Heart left ventricle (tissue), 16 donors: Measurements from ENCODE around the gene ING4. TPM values are rescaled to one million over a fixed set of nuclear protein-coding genes. Genes with fewer than 3 reads are reported as not detected.

Source experiments
- ATAC-seq, 4 donors: fragments of 200-7000 bp; cut with Tn5 transposase; one replicate each; pipeline ENCODE4 v1.9.1; 2020 to 2022; ENCODE audit warnings: moderate library complexity in 4 of 4, mild to moderate bottlenecking in 3 of 4, moderate number of reproducible peaks in 1 of 4
- DNase-seq, 5 donors: peaks; one replicate each; pipeline ENCODE4 v3.0.0-alpha.2; 2020
- H3K27ac ChIP-seq, 12 donors: fragments of 200-600 bp; sonication (generic) in 4 of 12; one replicate each; pipeline versions ENCODE4 v1.5.0 to v1.8.0; 2016 to 2022; ENCODE audit warnings: mild to moderate bottlenecking in 2 of 12
- H3K27me3 ChIP-seq, 9 donors: fragments of 200-600 bp; sonication (generic) in 2 of 9; one replicate each; pipeline versions ENCODE4 v1.5.1 to v1.8.0; 2016 to 2022; ENCODE audit warnings: mild to moderate bottlenecking in 3 of 9
- H3K36me3 ChIP-seq, 9 donors: fragments of 200-600 bp; sonication (generic) in 2 of 9; one replicate each; pipeline versions ENCODE4 v1.5.0 to v1.8.0; 2018 to 2022; ENCODE audit warnings: mild to moderate bottlenecking in 2 of 9
- H3K4me1 ChIP-seq, 12 donors: fragments of 200-600 bp; sonication (generic) in 4 of 12; one replicate each; pipeline versions ENCODE4 v1.5.0 to v1.8.0; 2016 to 2022; ENCODE audit warnings: mild to moderate bottlenecking in 3 of 12
- H3K4me3 ChIP-seq, 12 donors: fragments of 200-600 bp; sonication (generic) in 4 of 12; one replicate each; pipeline versions ENCODE4 v1.5.0 to v1.8.0; 2017 to 2022; ENCODE audit warnings: mild to moderate bottlenecking in 9 of 12, moderate library complexity in 4 of 12
- H3K9me3 ChIP-seq, 12 donors: fragments of 200-600 bp; sonication (generic) in 4 of 12; one replicate each; pipeline versions ENCODE4 v1.5.0 to v1.8.0; 2016 to 2022; ENCODE audit warnings: mild to moderate bottlenecking in 1 of 12
- POLR2A ChIP-seq, 2 donors: fragments of 450-650 bp; IDR thresholded peaks; one replicate each; pipeline ENCODE4 v1.6.1; 2017; ENCODE audit warnings: antibody characterized with exemption in 2 of 2, mild to moderate bottlenecking in 2 of 2, moderate library complexity in 2 of 2
- WGBS, 4 donors: extraction: QIAGEN DNeasy Blood & Tissue Kit in 2 of 4; methylation state at CpG; one replicate each; pipeline versions ENCODE4 v1.1.5 to v1.1.7; 2013 to 2018; 5-methylcytosine and 5-hydroxymethylcytosine counted together
- intact Hi-C, 10 donors: fragments of 100-400 bp; cut with DNase I; formaldehyde crosslinking; loops; one replicate each; pipeline versions ENCODE4 v1.11.1 to v1.14.2; 2022
- polyA plus RNA-seq, 2 donors: library from polyadenylated mRNA; stranded (reverse); fragments of 200-250 nt; gene quantifications; one replicate each; pipeline ENCODE4 v1.2.3, GENCODE V29; 2013
- total RNA-seq, 9 donors: library from RNA; depleted of rRNA in 2 of 9; stranded (reverse); fragments of >200 nt in 2 of 9; fragmentation: NEBNext Ultra II Directional in 3 of 9; extraction: Animal tissue kit (Norgen Biotek cat#: 25700) in 3 of 9; gene quantifications; one replicate each; pipeline versions ENCODE4 v1.1.0 to v1.2.4, GENCODE V29; 2016 to 2023
- TF ChIP-seq, protein P1 (sequence below), 12 donors: fragments of 200-600 bp; sonication (generic) in 4 of 12; IDR thresholded peaks; one replicate each; pipeline versions ENCODE4 v1.5.0 to v1.8.0; 2018 to 2022; ENCODE audit warnings: antibody characterized with exemption in 12 of 12, mild to moderate bottlenecking in 5 of 12
- donor health status: ischemic (EF 13 %, LVEDD 7.1; RV severe dilation, severe dysfunction).
- donor health status: healthy with polysubstance abuse.
- donor health status: DM: no; HTN: yes; CAD: no.
- donor health status: DM: no; HTN: no; CAD: no.
- donor health status: ischemic (EF 25% LVEDD 6.9; RV normal size, moderate dysfunction).
- donor health status: ischemic (EF 25% LVEDD 5.7; RV mildly dilated, moderate dysfunction).
- donor health status: healthy.
- donor health status: DM: yes; HTN: yes; CAD: no.
- donor health status: ischemic (EF 35%, LVEDD 5.7; RV mildly dilated, moderate dysfunction).
- donor health status: nonischemic (EF 11% LVEDD 7.7; RV severe dilation, severe dysfunction).
- donor health status: DM: yes; HTN: yes; CAD: no.
- donor health status: PGD.
- donor health status: ischemic (EF 29% LVEDD 5.4; RV normal size, mild dysfunction).
- donor health status: nonischemic (EF 23%, LVEDD 6.1; RV moderate dilation, normal function).

The ING4 gene
- total and polyA plus RNA-seq, 11 donors: 14.6 to 39.0 (median 23.6) TPM

DNA sequence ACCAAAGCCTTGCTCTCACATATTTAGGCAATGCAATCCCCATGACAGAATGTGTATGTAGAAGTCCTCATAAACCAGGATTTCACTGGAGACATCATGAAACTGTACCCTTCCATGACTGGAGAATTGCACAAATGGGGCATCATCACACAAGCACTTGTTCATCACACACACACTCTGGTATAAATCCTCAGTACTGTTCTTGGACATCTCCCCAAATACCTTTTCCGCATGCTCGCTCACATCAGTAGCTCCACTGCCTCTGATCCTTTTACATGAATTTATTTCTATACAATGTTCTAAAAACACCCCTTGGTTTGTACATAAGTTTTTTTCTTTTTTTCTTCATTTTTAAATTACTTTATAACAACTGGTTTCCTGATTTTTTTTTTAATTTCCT is 3.3 kb upstream of the ING4 start:
- DNase-seq (no peak), ATAC-seq (no peak)
- Histone ChIP-seq H3K9me3 (no peaks in the 10 kb centered on the region), H3K27me3 (no peaks in the 10 kb centered on the region), H3K27ac (no peak overlapping the region), H3K4me1 (peaks cover 0 to 21% (median 12%) of the 10 kb centered on the region in 12 donors), H3K36me3 (peaks cover 0 to 58% (median 50%) of the 10 kb centered on the region in 9 donors), H3K4me3 (no peak overlapping the region)
- WGBS, 4 donors: 91 to 99% (median 97%) methylated on average over 2 of the region's 2 CpGs
- no peak for TF ChIP-seq POLR2A (IDR thresholded peaks at IDR 0.05)
- TF ChIP-seq, protein P1, sequence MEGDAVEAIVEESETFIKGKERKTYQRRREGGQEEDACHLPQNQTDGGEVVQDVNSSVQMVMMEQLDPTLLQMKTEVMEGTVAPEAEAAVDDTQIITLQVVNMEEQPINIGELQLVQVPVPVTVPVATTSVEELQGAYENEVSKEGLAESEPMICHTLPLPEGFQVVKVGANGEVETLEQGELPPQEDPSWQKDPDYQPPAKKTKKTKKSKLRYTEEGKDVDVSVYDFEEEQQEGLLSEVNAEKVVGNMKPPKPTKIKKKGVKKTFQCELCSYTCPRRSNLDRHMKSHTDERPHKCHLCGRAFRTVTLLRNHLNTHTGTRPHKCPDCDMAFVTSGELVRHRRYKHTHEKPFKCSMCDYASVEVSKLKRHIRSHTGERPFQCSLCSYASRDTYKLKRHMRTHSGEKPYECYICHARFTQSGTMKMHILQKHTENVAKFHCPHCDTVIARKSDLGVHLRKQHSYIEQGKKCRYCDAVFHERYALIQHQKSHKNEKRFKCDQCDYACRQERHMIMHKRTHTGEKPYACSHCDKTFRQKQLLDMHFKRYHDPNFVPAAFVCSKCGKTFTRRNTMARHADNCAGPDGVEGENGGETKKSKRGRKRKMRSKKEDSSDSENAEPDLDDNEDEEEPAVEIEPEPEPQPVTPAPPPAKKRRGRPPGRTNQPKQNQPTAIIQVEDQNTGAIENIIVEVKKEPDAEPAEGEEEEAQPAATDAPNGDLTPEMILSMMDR (IDR thresholded peaks at IDR 0.05): no peak
- intact Hi-C loops: loop anchor here in 2 of 10 donors (10.0 kb wide), 2 partner anchors 51 to 59 kb away; partner anchors contain the start of gene COPS7A (in 1 of the 2)

DNA sequence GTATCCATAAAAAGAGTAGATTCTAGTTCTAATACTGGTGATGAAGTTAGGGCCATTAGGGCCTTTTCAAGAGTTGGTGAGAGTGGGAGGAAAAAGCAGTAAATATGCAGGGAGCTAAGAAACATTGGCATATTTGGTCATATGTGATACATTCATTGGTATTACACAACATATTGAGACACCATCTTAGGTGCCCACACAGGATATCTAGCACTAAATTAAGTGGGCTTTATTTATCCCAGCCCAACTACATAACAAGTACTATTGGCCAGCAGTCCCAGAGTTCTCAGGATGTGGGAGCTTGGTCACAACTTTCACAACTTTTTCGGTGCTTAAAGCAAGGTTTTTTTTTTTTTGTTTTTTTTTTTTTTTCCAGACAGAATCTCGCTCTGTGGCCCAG is 2.0 kb upstream of the ING4 start:
- no peak overlapping the region for H3K4me3 ChIP-seq
- H3K36me3 ChIP-seq: peaks cover 0 to 47% (median 37%) of the 10 kb centered on the region in 9 donors
- no peaks in the 10 kb centered on the region for H3K27me3 ChIP-seq
- H3K27ac ChIP-seq: no peak overlapping the region
- no peak for ATAC-seq
- no peaks in the 10 kb centered on the region for H3K9me3 ChIP-seq
- intact Hi-C loops: loop anchor here in 6 of 10 donors (1.0 to 10.0 kb wide), 5 partner anchors 22 to 60 kb away; partner anchors contain the start of gene COPS7A (in 1 of the 6)
- TF ChIP-seq POLR2A (IDR thresholded peaks at IDR 0.05): no peak
- TF ChIP-seq, protein P1 (IDR thresholded peaks at IDR 0.05): no peak
- DNase-seq: no peak
- 88 to 92% (median 90%) methylated on average over 2 of the region's 2 CpGs for WGBS, 4 donors
- H3K4me1 ChIP-seq: peaks cover 0 to 24% (median 12%) of the 10 kb centered on the region in 12 donors

DNA sequence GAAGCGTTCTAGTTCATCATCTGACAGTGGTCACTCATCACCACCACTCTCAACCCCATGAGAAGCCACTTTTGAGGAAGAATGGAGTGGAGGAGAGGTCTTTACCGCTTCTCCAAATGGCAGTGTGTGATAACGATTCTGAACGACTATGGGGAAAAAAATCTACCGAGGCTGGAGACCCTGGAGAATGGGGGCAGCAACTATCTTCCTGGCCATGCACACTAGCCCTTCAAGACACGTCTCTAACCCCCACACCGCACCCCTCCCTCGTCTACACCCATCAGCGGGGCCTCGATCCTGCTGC is 365 bp downstream of the ING4 start:
- DNase-seq (no peak), ATAC-seq (peak; percentile 21 to 57 (median 34))
- WGBS, 4 donors: 0 to 1% (median 1%) methylated on average over 10 of the region's 10 CpGs
- H3K9me3 ChIP-seq: no peaks in the 10 kb centered on the region
- H3K4me1 ChIP-seq: peaks cover 0 to 24% (median 12%) of the 10 kb centered on the region in 12 donors
- H3K27me3 ChIP-seq: no peaks in the 10 kb centered on the region
- H3K27ac ChIP-seq: peak overlapping the region in 11 of 12 donors; percentile 58 to 90 (median 71)
- peak overlapping the region; percentile 40 to 86 (median 74) for H3K4me3 ChIP-seq
- H3K36me3 ChIP-seq: peaks cover 0 to 47% (median 28%) of the 10 kb centered on the region in 9 donors
- intact Hi-C loops: loop anchor here in 8 of 10 donors (2.0 to 10.0 kb wide), 8 partner anchors 16 to 62 kb away; partner anchors contain the start of genes COPS7A (in 2 of the 8), ACRBP (in 1 of the 8) and ZNF384 (in 1 of the 8)
- TF ChIP-seq, protein P1 (IDR thresholded peaks at IDR 0.05): no peak
- no peak for TF ChIP-seq POLR2A (IDR thresholded peaks at IDR 0.05)

DNA sequence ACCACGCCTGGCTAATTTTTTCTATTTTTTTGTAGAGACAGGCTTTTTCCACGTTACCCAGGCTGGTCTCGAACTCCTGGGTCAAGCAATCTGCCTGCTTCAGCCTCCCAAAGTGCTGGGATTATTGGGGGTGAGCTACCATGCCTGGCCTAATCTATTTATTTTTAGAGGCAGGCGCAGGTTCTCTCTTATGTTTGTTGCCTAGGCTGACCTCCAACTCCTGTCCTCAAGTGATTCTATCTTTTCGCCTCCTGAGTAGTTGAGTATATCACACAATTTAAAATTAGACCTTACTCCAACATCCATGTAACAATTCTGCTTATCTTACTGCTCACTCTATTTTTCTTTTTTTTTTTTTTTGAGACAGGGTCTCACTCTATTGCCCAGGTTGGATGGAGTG is 8.9 kb downstream of the ING4 start:
- peak; percentile 66 to 87 (median 78) for ATAC-seq
- Histone ChIP-seq H3K27ac (peak overlapping the region in 7 of 12 donors; percentile 3 to 76 (median 52)), H3K36me3 (peaks cover 3 to 99% (median 84%) of the 10 kb centered on the region in 9 donors), H3K4me1 (peaks cover 0 to 18% (median 5%) of the 10 kb centered on the region in 12 donors), H3K27me3 (no peaks in the 10 kb centered on the region), H3K9me3 (no peaks in the 10 kb centered on the region), H3K4me3 (no peak overlapping the region)
- no peak for DNase-seq
- 55 to 66% (median 60%) methylated on average over 5 of the region's 5 CpGs for WGBS, 4 donors
- TF ChIP-seq, protein P1 (IDR thresholded peaks at IDR 0.05): no peak
- TF ChIP-seq POLR2A (IDR thresholded peaks at IDR 0.05): no peak
- intact Hi-C loops: loop anchor here in 1 of 10 donors (5.0 kb wide), 1 partner anchor 37 kb away; no protein-coding TSS in a partner anchor
